PC-3 (cell line): ENCODE measurements around the gene NR1I2.

ENCODE experiments used
- CTCF ChIP-seq: fragments of 300-600 bp; sonication (generic); conservative IDR thresholded peaks from 2 replicates; pipeline ENCODE4 v1.5.1; 2017; ENCODE audit warnings: antibody characterized with exemption, low read depth, mild to moderate bottlenecking, low read length
- EZH2 ChIP-seq: fragments of 300-600 bp; sonication (generic); IDR thresholded peaks from one replicate; pipeline ENCODE4 v1.6.1; 2017; ENCODE audit warnings: antibody characterized with exemption, mild to moderate bottlenecking, low read length; ENCODE audit not compliant: unreplicated experiment
- EZH2phosphoT487 ChIP-seq: fragments of 300-600 bp; sonication (generic); IDR thresholded peaks from 2 replicates; pipeline ENCODE4 v1.6.1; 2018; ENCODE audit warnings: mild to moderate bottlenecking, antibody characterized with exemption, low read length, borderline replicate concordance

GRCh38 chr3:119817583-119818363, 35.9 kb downstream of the NR1I2 start:
- TF ChIP-seq CTCF (no peak), EZH2 (no peak), EZH2phosphoT487 (no peak)
